Esophagus mucosa (tissue), 1 donor: ENCODE data around the gene RCAN1. TPM values are rescaled to one million over a fixed set of nuclear protein-coding genes. Genes with fewer than 3 reads are reported as not detected.
"Not testable (repeated sequence)": the region's sequence is repeated elsewhere in the genome, so short reads cannot be mapped to it uniquely, and the experiment has no call there.

Experiments used
- ATAC-seq: fragments of 200-7000 bp; cut with Tn5 transposase; one replicate; pipeline ENCODE4 v1.9.1; 2020
- total RNA-seq: library from RNA; stranded (reverse); gene quantifications from one replicate; pipeline ENCODE4 v1.2.4, GENCODE V29; 2023
- donor health status: DM: yes; HTN: yes; CAD: no.

Gene RCAN1
- total RNA-seq, 1 donor from 2014 or later, result 7.5 TPM

DNA sequence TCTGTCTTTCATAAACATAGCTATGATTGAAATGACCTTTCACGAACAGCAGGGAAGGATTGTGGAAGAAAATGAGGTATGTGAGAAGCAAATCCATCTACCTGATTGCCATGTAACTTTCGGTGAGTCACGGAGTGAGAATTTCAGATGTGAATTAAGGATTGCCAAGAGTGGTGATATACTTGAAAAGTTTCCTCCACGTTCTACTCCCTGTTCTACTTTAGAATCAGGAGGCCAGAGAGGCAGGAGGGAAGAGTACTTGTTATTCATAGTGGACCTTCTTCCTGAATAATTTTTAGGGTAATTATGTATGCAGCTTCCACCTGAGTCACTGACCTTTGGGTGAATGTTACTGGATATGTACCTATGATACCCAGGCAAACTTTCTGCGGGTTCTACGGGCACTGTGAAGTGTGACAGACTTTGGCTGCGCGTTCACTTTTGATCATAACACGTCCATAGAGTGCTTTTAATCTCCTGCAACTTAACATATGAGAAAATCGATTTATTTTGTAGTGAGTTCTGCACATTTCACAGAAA is 100.3 kb downstream of the RCAN1 start:
- ATAC-seq, result no peak

- ATAC-seq, result no peak
Observed at GRCh38 chr21:34513129-34513675, 101.7 kb downstream of the RCAN1 start.

DNA sequence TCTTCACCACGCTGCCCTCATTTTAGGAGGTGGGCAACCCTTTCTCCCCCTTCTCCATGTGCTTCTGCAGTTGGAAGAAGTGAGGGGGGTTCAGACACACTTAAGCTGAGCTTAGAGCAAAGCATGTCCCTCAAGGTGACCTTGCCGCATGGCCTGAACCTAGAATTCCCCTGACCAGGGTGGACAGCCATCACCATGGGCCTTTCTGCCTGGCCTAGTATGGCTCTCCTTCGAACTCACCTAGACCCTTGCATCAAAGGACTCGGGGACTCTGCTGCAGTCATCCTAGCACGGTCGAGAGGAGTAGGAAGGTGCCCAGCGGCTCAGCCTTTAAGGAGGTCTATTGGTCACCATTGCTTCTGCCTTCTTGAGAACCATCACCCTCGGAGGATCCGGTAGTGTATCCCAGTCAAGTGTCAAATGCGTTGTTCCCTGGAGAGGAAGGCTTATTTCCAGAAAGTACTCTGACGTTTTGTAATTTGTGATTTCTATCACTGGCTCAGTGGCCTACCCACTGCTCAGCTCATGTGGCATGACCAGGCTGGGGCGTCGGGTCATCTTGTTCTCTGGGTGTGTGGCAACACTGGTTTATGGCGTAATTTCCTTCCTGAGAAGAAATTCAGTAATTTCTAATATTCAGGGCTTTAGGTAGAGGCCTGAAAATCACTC is 103.0 kb downstream of the RCAN1 start, which contains the start of gene KCNE1:
Gene KCNE1 (minus strand): TSS at position 424 of the 669 bp plus-strand sequence. CDS start 62,576 bp downstream, outside the sequence.
- no peak for ATAC-seq

DNA sequence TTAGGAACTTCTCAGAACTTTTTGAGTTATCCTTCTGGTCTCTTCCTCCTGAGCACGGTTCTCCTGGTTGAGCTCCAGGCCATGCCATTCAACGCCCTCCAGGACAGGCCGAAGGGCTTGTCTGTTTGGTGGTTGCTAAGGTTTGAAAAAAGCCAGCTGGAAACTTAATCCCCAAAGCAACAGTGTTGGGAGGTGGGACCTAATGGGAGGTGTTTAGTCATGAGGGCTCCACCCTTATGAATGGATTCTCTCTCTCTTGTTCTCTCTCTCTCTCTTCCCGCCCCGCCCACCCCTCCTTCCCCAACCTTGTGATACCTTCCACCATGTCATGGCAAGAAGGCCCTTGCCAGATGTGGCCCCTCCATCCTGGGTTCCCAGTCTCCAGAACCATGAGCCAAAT is 103.7 kb downstream of the RCAN1 start:
- peak; percentile 62 for ATAC-seq

DNA sequence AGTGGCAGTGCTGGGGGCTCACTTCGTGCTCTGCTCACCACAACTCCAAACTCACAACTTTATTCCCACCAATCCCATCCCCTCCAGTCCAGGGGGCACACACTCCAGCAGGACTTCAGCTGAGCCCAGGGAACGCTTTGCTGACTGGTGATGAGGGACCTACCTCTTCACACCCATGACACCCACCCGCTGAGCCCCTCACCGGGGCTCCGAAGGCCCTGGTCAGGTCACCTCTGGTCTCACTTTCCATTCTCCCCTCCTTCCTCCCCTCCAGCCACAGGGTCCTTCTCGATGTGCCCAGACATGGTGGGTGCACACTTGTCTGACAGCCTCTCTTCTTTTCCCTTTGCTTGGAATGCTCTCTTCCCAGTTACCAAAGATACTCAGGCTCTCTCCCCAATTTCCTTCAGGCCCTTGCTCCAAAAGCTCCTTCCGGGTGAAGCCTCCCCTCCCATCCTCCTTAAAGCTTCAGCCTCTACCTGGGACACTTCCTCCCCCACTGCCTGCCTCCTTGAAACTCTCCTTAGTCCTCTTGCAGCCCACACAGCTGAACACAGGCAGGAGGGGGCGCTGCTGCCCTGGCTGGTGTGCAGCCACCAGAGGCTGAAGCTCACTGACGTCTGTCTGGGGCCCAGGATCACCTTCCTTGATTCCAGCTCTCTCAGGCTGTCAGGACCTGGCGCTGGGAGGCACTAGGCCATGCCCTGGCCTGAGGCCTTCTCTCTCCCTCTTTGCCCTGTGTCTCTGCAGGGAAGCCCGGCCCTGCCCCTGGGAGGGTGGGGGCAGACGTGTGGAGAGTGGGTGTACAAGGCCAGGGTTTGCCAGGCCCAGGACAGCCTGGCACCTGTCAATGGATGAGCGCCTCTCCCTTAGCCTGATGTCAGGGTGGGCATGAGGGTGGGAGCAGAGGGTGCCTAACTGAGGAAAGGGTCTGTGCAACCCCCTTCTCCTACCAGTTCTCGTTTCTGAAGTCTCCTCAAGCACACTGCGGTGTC is 104.5 kb downstream of the RCAN1 start:
- ATAC-seq, result peak; percentile 69

GRCh38 chr21:34509151-34509550 is 105.8 kb downstream of the RCAN1 start:
- no peak for ATAC-seq

DNA sequence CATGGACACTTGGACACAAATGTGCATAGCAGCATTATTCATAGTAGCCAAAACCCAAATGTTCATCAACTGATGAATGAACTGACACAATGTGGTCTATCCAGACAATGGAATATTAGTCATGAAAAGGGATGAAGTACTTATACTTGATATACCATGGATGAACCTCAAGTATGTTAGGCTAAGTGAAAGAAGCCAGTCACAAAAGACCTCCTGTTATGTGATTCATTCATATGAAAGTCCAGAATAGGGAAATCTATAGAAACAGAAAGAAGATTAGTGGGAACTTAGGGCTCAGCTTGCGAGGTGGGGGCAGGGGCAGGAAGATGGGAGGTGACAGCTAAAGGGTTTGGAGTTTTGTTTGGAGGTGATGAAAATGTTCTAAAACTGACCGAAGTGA is 110.3 kb downstream of the RCAN1 start:
- no peak for ATAC-seq

- no peak for ATAC-seq
Observed at GRCh38 chr21:34502480-34503106, 112.3 kb downstream of the RCAN1 start.

- ATAC-seq, result no peak
Observed at GRCh38 chr21:34501716-34502115, 113.2 kb downstream of the RCAN1 start.

DNA sequence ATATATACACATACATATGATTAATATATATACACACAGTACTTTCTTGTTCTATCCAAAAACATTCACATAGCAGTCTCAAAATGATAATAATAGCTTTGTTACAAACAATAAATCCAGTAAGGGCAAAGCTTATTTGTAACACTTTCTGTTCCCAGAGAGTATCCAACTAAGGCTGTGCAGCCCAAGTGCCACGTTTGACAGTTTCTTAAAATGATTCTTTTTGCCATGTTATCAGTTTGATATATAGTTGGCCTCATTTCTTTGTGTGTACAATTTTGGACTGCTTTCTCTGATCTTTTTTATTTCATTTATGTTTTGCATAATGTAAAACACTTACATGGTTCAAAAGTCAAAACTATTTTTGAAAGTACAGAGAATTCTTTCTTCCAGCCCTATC is 114.7 kb downstream of the RCAN1 start:
- no peak for ATAC-seq

DNA sequence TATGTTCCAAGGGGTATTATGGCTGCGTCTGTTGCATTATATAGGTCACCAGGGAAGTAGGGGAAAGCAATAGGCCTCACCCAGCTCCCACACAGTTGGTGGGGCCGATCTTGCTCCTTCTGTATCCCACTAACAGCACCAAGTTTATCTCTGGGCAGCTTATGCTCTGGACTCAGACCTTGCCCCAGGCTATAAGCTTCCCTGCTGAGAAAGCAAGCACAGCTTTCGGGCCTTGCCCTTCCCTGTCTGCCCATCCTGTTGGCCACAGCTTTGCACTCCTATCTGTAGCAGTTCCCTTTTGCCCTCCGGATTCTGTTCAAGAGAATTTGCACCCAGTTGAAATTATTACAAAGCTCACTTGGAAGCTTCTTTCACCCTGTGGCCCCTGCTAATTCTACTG is 115.8 kb downstream of the RCAN1 start:
- no peak for ATAC-seq

- ATAC-seq, result peak; percentile 23
Observed at GRCh38 chr21:34498623-34499022, 116.3 kb downstream of the RCAN1 start.

DNA sequence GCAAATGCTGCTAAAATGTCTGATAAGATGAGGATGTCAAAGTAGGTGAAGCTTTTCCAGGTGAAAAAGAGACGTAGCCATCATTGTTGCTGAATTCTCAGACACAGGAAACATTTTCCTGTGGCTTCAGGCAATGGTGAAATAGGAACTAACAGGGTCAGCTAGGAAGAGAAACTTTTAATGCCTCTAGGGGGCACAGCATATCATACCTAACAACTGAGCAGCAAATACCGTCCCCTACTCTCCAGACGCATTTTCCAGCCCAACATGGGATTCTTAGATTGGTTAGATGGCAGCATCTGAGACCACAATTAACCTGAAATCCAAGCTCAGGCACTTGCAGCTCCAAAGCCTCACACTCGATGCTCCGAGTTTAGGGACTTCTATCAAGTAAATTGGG is 131.1 kb downstream of the RCAN1 start:
- not testable (repeated sequence) for ATAC-seq

DNA sequence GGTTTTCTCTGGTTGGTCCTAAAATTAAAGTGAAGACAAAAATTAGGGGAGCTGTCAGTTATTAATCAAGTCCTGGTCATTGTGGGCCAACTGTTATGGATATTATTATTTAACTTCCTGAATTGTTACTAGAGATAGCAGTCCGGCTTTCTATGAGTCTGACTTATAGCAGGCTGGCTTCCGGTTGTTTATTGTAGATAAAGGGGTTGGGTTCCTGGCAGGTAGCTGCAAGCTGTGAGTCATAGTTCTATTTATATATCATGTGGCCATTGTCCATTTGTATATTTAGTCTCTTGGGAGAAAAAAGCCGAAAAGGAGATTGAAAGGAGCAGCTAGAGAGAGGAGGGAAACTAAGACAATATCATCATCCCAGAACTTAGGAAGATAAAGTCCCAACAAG is 131.5 kb downstream of the RCAN1 start:
- peak; percentile 52 for ATAC-seq

- not testable (repeated sequence) for ATAC-seq
Observed at GRCh38 chr21:34467333-34467732, 147.6 kb downstream of the RCAN1 start.

Other genes with a start within 250 kb of the RCAN1 start
- gene SMIM11, start 239.6 kb downstream of the RCAN1 start, total RNA-seq, result 2.6 TPM
- not detected for gene SMIM34, start 191.2 kb downstream of the RCAN1 start, total RNA-seq
- 0.28 TPM for gene KCNE1, start 102.9 kb downstream of the RCAN1 start, total RNA-seq
- gene CLIC6, start 53.9 kb upstream of the RCAN1 start, total RNA-seq, result 0.60 TPM